Endothelial cell of umbilical vein (primary cell): ENCODE measurements around the gene ETV6. TPM values are rescaled to one million over a fixed set of nuclear protein-coding genes. Genes with fewer than 3 reads are reported as not detected.

Experiments
- BruUV-seq: library from RNA; stranded (reverse); fragments of 400-500 nt; replicated peaks from 2 replicates; lab custom pipeline; 2021; lab: Mats Ljungman, UMichigan
- CTCF ChIA-PET: fragments of 300-600, 350-600 bp; sonication (Branson Sonifier 250); formaldehyde crosslinking; loops from one replicate; lab custom pipeline; 2021; ENCODE audit warnings: antibody characterized with exemption, inconsistent platforms; lab: Charles Lee
- POLR2A ChIA-PET: fragments of 300-600, 350-600 bp; sonication (Branson Sonifier 250); formaldehyde crosslinking; loops from one replicate; lab custom pipeline; 2021; ENCODE audit warnings: antibody characterized with exemption, inconsistent platforms; lab: Charles Lee
- DNase-seq: peaks from one replicate; pipeline ENCODE4 v3.0.0-alpha.2; 2011; ENCODE audit warnings: low read depth, low spot score
- FAIRE-seq: peaks from 2 replicates; lab custom pipeline; 2011; peaks lifted over from hg19 to GRCh38; lab: Jason Lieb, UNC
- H2AFZ ChIP-seq: 2 replicates; pipeline ENCODE4 v1.6.0; 2012; ENCODE audit warnings: low read depth, low read length, control low read depth, inconsistent platforms
- H3K27ac ChIP-seq: 2 replicates; pipeline ENCODE4 v1.5.1; 2011; ENCODE audit warnings: low read depth, mild to moderate bottlenecking, control low read depth, low read length, moderate library complexity; ENCODE audit not compliant: insufficient read depth
- H3K27me3 ChIP-seq, 2 experiments: 2 replicates each; pipeline versions ENCODE4 v1.6.0 to v1.6.1; 2011; ENCODE audit warnings: low read length in 2 of 2, mixed read lengths in 1 of 2; ENCODE audit not compliant: control insufficient read depth in 2 of 2, insufficient read depth in 2 of 2
- H3K36me3 ChIP-seq, 2 experiments: 2 replicates in 1 of 2; 3 replicates in 1 of 2; pipeline ENCODE4 v1.5.1; 2011; ENCODE audit warnings: low read length in 2 of 2, mild to moderate bottlenecking in 1 of 2, moderate library complexity in 1 of 2; ENCODE audit not compliant: control insufficient read depth in 2 of 2, insufficient read depth in 2 of 2; ENCODE audit errors: extremely low read depth in 1 of 2
- H3K4me1 ChIP-seq: 3 replicates; pipeline ENCODE4 v1.5.1; 2011; ENCODE audit warnings: mild to moderate bottlenecking, low read length; ENCODE audit not compliant: control insufficient read depth, insufficient read depth; ENCODE audit errors: extremely low read depth
- H3K4me2 ChIP-seq: 2 replicates; pipeline ENCODE4 v1.6.1; 2011; ENCODE audit warnings: low read length, control low read depth, mixed read lengths; ENCODE audit not compliant: insufficient read depth
- H3K4me3 ChIP-seq, 3 experiments: fragments of 200-600 bp in 1 of 3; sonication (generic), shearing (Covaris generic) in 1 of 3; replicated peaks in 1 of 3; 2 replicates each; pipeline ENCODE4 v1.5.1; 2011 to 2016; ENCODE audit warnings: control low read depth in 3 of 3, low read length in 3 of 3, mild to moderate bottlenecking in 2 of 3, inconsistent platforms in 1 of 3, low read depth in 1 of 3, moderate library complexity in 1 of 3; ENCODE audit not compliant: insufficient read depth in 1 of 3
- H3K79me2 ChIP-seq: 2 replicates; pipeline ENCODE4 v1.6.0; 2012; ENCODE audit warnings: low read length, inconsistent platforms; ENCODE audit not compliant: control insufficient read depth, insufficient read depth
- H3K9ac ChIP-seq: replicated peaks from 2 replicates; pipeline ENCODE3; 2011; ENCODE audit warnings: low read length, control low read depth; ENCODE audit not compliant: insufficient read depth; ENCODE audit errors: extremely low read depth
- H3K9me1 ChIP-seq: replicated peaks from 3 replicates; pipeline ENCODE4 v1.6.0; 2011; ENCODE audit warnings: mild to moderate bottlenecking, low read length; ENCODE audit not compliant: control insufficient read depth, insufficient read depth; ENCODE audit errors: extremely low read depth
- H3K9me3 ChIP-seq: replicated peaks from 2 replicates; pipeline ENCODE4 v1.5.1; 2012; ENCODE audit warnings: low read length, inconsistent platforms; ENCODE audit not compliant: control insufficient read depth, insufficient read depth
- H4K20me1 ChIP-seq: replicated peaks from 2 replicates; pipeline ENCODE3; 2011; ENCODE audit warnings: mild to moderate bottlenecking, low read length; ENCODE audit not compliant: control insufficient read depth, insufficient read depth; ENCODE audit errors: extremely low read depth
- FOS ChIP-seq: IDR thresholded peaks from 2 replicates; pipeline ENCODE4 v1.6.1; 2011; ENCODE audit warnings: mild to moderate bottlenecking, low read length, moderate library complexity, borderline replicate concordance; ENCODE audit not compliant: insufficient read depth
- GATA2 ChIP-seq: IDR thresholded peaks from 2 replicates; pipeline ENCODE4 v1.7.0; 2011; ENCODE audit warnings: low read depth, mild to moderate bottlenecking, moderate library complexity, mixed read lengths, low read length; ENCODE audit not compliant: insufficient read length, insufficient read depth
- JUN ChIP-seq: IDR thresholded peaks from 2 replicates; pipeline ENCODE4 v1.6.1; 2011; ENCODE audit warnings: borderline replicate concordance, low read depth; ENCODE audit not compliant: insufficient read length, insufficient read depth
- POLR2A ChIP-seq: IDR thresholded peaks from 2 replicates; pipeline ENCODE4 v1.6.1; 2012; ENCODE audit warnings: low read depth, mild to moderate bottlenecking, control low read depth, low read length
- dilution Hi-C: fragments of 300-500 bp; cut with MboI; formaldehyde crosslinking; loops from one replicate; pipeline ENCODE4 v1.15.0; 2019; ENCODE audit warnings: low sequenced_read_pairs; ENCODE audit not compliant: extremely low pct_ligation_motif_present
- intact Hi-C: fragments of 100-400 bp; cut with micrococcal nuclease; formaldehyde crosslinking; loops from one replicate; pipeline ENCODE4 v1.10.0; 2022
- polyA plus RNA-seq, 4 experiments: library from polyadenylated mRNA; depleted of rRNA in 3 of 4; stranded (reverse) in 3 of 4; unstranded in 1 of 4; fragments of >200 nt; gene quantifications; 2 replicates each; pipeline versions ENCODE4 v1.2.1 to v1.2.3, GENCODE V29; 2011 to 2012; ENCODE audit warnings: missing spikeins in 1 of 4
- total RNA-seq: library from RNA; stranded (reverse); gene quantifications from 2 replicates; pipeline ENCODE4 v1.2.3, GENCODE V29; 2021
- TF ChIP-seq, protein P1 (sequence below), 2 donors: IDR thresholded peaks; 1 replicate in 1 of 2; 2 replicates in 1 of 2; pipeline ENCODE4 v1.5.1; 2011; ENCODE audit warnings: low read length in 2 of 2, mild to moderate bottlenecking in 2 of 2, moderate library complexity in 2 of 2, control low read depth in 1 of 2, inconsistent platforms in 1 of 2, low read depth in 1 of 2; ENCODE audit not compliant: insufficient read depth in 1 of 2; ENCODE audit errors: extremely low read depth in 1 of 2
- TF ChIP-seq, protein P2 (sequence below): IDR thresholded peaks from 2 replicates; pipeline ENCODE4 v1.6.1; 2011; ENCODE audit not compliant: insufficient read depth, insufficient read length

The ETV6 gene
- total and polyA plus RNA-seq, 2 donors (not counting 3 experiments of a cell fraction or from before 2014, with no cell fraction given), result 15.9 to 57.1 TPM

DNA sequence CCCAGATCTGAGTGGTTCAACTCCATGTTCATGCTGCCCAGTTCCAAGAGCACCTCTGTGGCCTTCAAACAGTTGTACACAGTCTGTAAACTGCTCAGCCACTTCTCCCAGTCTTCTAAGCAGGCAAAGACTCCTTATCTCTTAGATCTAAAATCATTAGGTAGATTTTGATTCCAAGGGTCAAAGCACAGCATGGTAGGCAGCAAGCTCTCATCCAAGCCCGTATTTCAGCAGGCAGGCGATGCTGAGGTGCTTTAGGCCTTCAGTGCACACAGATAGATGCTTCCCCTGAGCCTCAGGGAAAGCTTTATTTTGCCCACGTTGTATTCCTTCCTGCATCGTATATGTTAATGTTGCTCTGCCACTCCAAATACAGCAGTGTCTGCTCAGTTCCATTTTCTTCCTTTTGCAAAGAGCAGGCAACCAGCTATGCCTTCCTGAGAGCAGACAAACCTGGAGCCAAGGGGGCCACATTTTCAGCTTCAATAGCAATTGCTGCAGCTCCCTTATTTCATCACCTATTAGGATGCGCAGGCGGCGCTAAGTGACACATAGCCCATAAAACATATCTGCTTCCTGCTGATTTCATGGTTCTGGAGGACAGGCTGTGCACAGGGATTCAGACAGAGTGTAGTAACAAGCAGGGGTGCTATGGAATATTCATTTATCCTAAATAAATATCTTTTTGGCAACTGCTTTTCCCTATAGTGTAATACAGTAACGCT, 67.5 kb downstream of the ETV6 start:
- intact Hi-C loops (loop anchor here (5.0 kb wide), 3 partner anchors 95 to 145 kb away; no protein-coding TSS in a partner anchor), dilution Hi-C loops (no loop called here)
- no peaks in the 10 kb centered on the region for H3K27me3 ChIP-seq
- H3K4me3 ChIP-seq, result no peak overlapping the region
- no peaks in the 10 kb centered on the region for H4K20me1 ChIP-seq
- peaks cover 40% of the 10 kb centered on the region for H3K4me1 ChIP-seq
- no peak overlapping the region for H3K9ac ChIP-seq
- CTCF ChIA-PET, result interaction anchor here (0.8 to 1.5 kb wide), 8 partner anchors 9 to 316 kb away, joined by 3 to 7 read pairs (median 4); no protein-coding TSS in a partner anchor
- POLR2A ChIA-PET, result no interaction called here
- no peaks in the 10 kb centered on the region for H3K9me1 ChIP-seq
- no peak for TF ChIP-seq JUN
- TF ChIP-seq, protein P1, sequence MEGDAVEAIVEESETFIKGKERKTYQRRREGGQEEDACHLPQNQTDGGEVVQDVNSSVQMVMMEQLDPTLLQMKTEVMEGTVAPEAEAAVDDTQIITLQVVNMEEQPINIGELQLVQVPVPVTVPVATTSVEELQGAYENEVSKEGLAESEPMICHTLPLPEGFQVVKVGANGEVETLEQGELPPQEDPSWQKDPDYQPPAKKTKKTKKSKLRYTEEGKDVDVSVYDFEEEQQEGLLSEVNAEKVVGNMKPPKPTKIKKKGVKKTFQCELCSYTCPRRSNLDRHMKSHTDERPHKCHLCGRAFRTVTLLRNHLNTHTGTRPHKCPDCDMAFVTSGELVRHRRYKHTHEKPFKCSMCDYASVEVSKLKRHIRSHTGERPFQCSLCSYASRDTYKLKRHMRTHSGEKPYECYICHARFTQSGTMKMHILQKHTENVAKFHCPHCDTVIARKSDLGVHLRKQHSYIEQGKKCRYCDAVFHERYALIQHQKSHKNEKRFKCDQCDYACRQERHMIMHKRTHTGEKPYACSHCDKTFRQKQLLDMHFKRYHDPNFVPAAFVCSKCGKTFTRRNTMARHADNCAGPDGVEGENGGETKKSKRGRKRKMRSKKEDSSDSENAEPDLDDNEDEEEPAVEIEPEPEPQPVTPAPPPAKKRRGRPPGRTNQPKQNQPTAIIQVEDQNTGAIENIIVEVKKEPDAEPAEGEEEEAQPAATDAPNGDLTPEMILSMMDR (IDR thresholded peaks at IDR 0.05; ENCODE audit: extremely low read depth in 1 of 2, insufficient read depth in 1 of 2, low read depth in 1 of 2, low read length in 2 of 2), result no peak
- TF ChIP-seq, protein P2, sequence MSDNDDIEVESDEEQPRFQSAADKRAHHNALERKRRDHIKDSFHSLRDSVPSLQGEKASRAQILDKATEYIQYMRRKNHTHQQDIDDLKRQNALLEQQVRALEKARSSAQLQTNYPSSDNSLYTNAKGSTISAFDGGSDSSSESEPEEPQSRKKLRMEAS, result no peak
- TF ChIP-seq GATA2, result peak; percentile 61
- no peak for TF ChIP-seq POLR2A
- TF ChIP-seq FOS, result no peak
- H3K79me2 ChIP-seq, result peaks cover 47% of the 10 kb centered on the region
- no peak overlapping the region for H3K4me2 ChIP-seq
- H3K27ac ChIP-seq, result peak overlapping the region; percentile 95
- DNase-seq (peak; percentile 48), FAIRE-seq (no peak)
- no TSS peak for BruUV-seq
- no peaks in the 10 kb centered on the region for H3K9me3 ChIP-seq
- no peak overlapping the region for H2AFZ ChIP-seq
- peaks cover 0 to 6% of the 10 kb centered on the region in 2 experiments for H3K36me3 ChIP-seq
